GM23248 (cell line): ENCODE data around the gene CLDN18. TPM values are rescaled to one million over a fixed set of nuclear protein-coding genes. Genes with fewer than 3 reads are reported as not detected.

Experiments
- DNase-seq: peaks from one replicate; pipeline ENCODE4 v3.0.0-alpha.2; 2015
- H2AFZ ChIP-seq: fragments of 200-600 bp; sonication (generic); 2 replicates; pipeline ENCODE4 v1.6.1; 2016; ENCODE audit warnings: antibody characterized with exemption
- H3F3A ChIP-seq: fragments of 200-600 bp; sonication (generic); 2 replicates; pipeline ENCODE4 v1.6.1; 2016; ENCODE audit warnings: mild to moderate bottlenecking, antibody characterized with exemption, mixed run types; ENCODE audit not compliant: insufficient read depth
- H3K27ac ChIP-seq: fragments of 200-600 bp; sonication (generic); 2 replicates; pipeline ENCODE4 v1.5.1; 2016; ENCODE audit warnings: mild to moderate bottlenecking
- H3K27me3 ChIP-seq: fragments of 200-600 bp; sonication (generic); replicated peaks from 2 replicates; pipeline ENCODE4 v1.6.1; 2016; ENCODE audit warnings: mild to moderate bottlenecking; ENCODE audit not compliant: insufficient read depth
- H3K36me3 ChIP-seq: fragments of 200-600 bp; sonication (generic); 2 replicates; pipeline ENCODE4 v1.6.1; 2016; ENCODE audit warnings: low read depth, mild to moderate bottlenecking
- H3K4me1 ChIP-seq: fragments of 200-600 bp; sonication (generic); 2 replicates; pipeline ENCODE4 v1.6.1; 2016; ENCODE audit warnings: mild to moderate bottlenecking; ENCODE audit not compliant: insufficient read depth
- H3K4me2 ChIP-seq: fragments of 200-600 bp; sonication (generic); one replicate; pipeline ENCODE4 v1.6.1; 2016; ENCODE audit warnings: mild to moderate bottlenecking; ENCODE audit not compliant: unreplicated experiment
- H3K4me3 ChIP-seq: fragments of 200-600 bp; sonication (generic); 2 replicates; pipeline ENCODE4 v1.5.1; 2016; ENCODE audit warnings: mild to moderate bottlenecking
- H3K79me2 ChIP-seq: fragments of 200-600 bp; sonication (generic); 2 replicates; pipeline ENCODE4 v1.6.1; 2016; ENCODE audit warnings: mild to moderate bottlenecking; ENCODE audit not compliant: insufficient read depth
- H3K9ac ChIP-seq: fragments of 200-600 bp; sonication (generic); 2 replicates; pipeline ENCODE4 v1.6.1; 2016; ENCODE audit warnings: mild to moderate bottlenecking
- H3K9me2 ChIP-seq: fragments of 200-600 bp; sonication (generic); 2 replicates; pipeline ENCODE4 v1.6.1; 2016; ENCODE audit warnings: mixed run types, mild to moderate bottlenecking, moderate library complexity; ENCODE audit not compliant: insufficient read depth
- H3K9me3 ChIP-seq: fragments of 200-600 bp; sonication (generic); one replicate; pipeline ENCODE4 v1.6.1; 2017; ENCODE audit warnings: low read depth
- H4K20me1 ChIP-seq: fragments of 200-600 bp; sonication (generic); 2 replicates; pipeline ENCODE4 v1.6.0; 2016; ENCODE audit not compliant: insufficient read depth
- EZH2 ChIP-seq: fragments of 200-600 bp; sonication (generic); IDR thresholded peaks from 2 replicates; pipeline ENCODE4 v1.6.1; 2018; ENCODE audit warnings: antibody characterized with exemption, mild to moderate bottlenecking; ENCODE audit not compliant: insufficient read depth, poor library complexity, severe bottlenecking
- EZH2phosphoT487 ChIP-seq: fragments of 200-600 bp; sonication (generic); IDR thresholded peaks from 2 replicates; pipeline ENCODE4 v1.6.1; 2018; ENCODE audit warnings: antibody characterized with exemption, moderate library complexity, mild to moderate bottlenecking, low read depth; ENCODE audit not compliant: insufficient read depth
- WGBS, 2 experiments: methylation state at CpG; one replicate each; pipeline ENCODE4 v1.1.6; 2015 to 2017; ENCODE audit warnings: low lambda C conversion rate in 2 of 2, low coverage in 1 of 2; ENCODE audit errors: missing lambda C conversion rate in 2 of 2; 5-methylcytosine and 5-hydroxymethylcytosine counted together
- in situ Hi-C: fragments of 300-500 bp; cut with MboI; formaldehyde crosslinking; loops from 2 replicates; pipeline ENCODE4 v1.15.0; 2020
- polyA plus RNA-seq: library from polyadenylated mRNA; unstranded; fragments of >200 nt; fragmentation: Nextera tagmentation; extraction: Ambion mirVana; gene quantifications from 2 replicates; pipeline ENCODE4 v1.2.1, GENCODE V29; 2016
- total RNA-seq: library from RNA; depleted of rRNA; stranded (reverse); fragments of >200 nt; shearing (Covaris generic); gene quantifications from 2 replicates; pipeline ENCODE4 v1.2.3, GENCODE V29; 2014

CLDN18 gene
- total and polyA plus RNA-seq, 2 experiments from 2014 or later, result 0.18 TPM; not detected in 1

GRCh38 chr3:137972396-137972795 lies 37.6 kb upstream of the CLDN18 start:
- WGBS, 2 experiments, result 8 to 30% methylated on average over 1 of the region's 1 CpG
- Histone ChIP-seq H3K27ac (no peak overlapping the region), H3K79me2 (no peaks in the 10 kb centered on the region), H4K20me1 (no peaks in the 10 kb centered on the region), H3K4me3 (no peak overlapping the region), H3K27me3 (peaks cover 8% of the 10 kb centered on the region; the same call in 1 of the 2 replicates), H3K4me2 (no peak overlapping the region), H3K9me2 (no peaks in the 10 kb centered on the region), H3K9me3 (no peaks in the 10 kb centered on the region), H3K36me3 (no peaks in the 10 kb centered on the region), H2AFZ (no peak overlapping the region), H3F3A (no peaks in the 10 kb centered on the region), H3K4me1 (no peaks in the 10 kb centered on the region), H3K9ac (no peak overlapping the region)
- in situ Hi-C loops, result no loop called here
- TF ChIP-seq EZH2phosphoT487 (no peak), EZH2 (no peak)
- no peak for DNase-seq

DNA sequence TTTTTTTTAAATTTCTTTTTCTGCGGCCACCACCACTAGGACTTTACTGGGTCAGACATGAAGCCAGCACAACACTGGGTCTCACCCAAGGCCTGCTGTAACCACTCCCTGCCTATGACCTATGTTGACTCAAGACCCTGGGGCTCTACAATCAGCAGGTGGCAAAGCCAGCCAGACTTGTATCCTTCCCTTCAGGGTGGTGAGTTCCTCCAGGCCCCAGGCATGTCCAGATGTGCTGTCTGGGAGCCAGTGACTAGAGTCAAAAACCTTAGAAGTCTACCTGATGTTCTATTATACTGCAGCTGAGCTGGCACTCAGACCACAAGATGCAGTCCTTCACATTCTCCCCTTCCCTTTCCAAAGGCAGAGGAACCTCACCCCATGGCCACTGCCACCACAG lies 31.6 kb upstream of the CLDN18 start:
- H3K9me3 ChIP-seq, result no peaks in the 10 kb centered on the region
- TF ChIP-seq EZH2phosphoT487, result no peak
- TF ChIP-seq EZH2, result no peak
- H3K4me1 ChIP-seq, result no peaks in the 10 kb centered on the region
- in situ Hi-C loops, result no loop called here
- no peaks in the 10 kb centered on the region for H3K9me2 ChIP-seq
- no peak for DNase-seq
- no peak overlapping the region for H2AFZ ChIP-seq
- no peak overlapping the region for H3K27ac ChIP-seq
- H3K9ac ChIP-seq, result no peak overlapping the region
- H3K4me3 ChIP-seq, result no peak overlapping the region
- no peaks in the 10 kb centered on the region for H3F3A ChIP-seq
- H3K36me3 ChIP-seq, result no peaks in the 10 kb centered on the region
- WGBS, 2 experiments, result 88 to 97% methylated on average over 1 of the region's 1 CpG
- H3K4me2 ChIP-seq, result no peak overlapping the region
- H3K79me2 ChIP-seq, result no peaks in the 10 kb centered on the region
- no peaks in the 10 kb centered on the region for H3K27me3 ChIP-seq
- H4K20me1 ChIP-seq, result no peaks in the 10 kb centered on the region

DNA sequence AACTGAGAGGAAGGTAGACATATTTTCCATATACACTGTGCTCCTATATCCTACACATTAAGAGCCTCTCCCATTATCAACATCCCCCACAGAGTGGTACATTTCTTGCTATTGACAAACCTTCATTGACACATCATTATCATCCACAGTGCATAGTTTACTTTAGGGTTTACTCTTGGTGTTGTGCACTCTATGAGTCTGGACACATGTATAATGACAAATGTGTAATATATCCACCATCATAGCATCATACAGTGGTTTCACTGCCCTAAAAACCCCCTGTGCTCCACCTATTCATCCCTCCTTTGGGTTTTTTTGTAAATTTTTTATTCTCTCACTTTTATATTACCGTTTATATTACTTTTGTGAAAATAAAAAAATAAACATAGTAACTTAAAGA lies 22.2 kb upstream of the CLDN18 start:
- Histone ChIP-seq H3K4me3 (no peak overlapping the region), H3K27me3 (no peaks in the 10 kb centered on the region), H3K36me3 (no peaks in the 10 kb centered on the region), H3K9me3 (no peaks in the 10 kb centered on the region), H3K4me1 (no peaks in the 10 kb centered on the region), H3K9ac (no peak overlapping the region), H3F3A (no peaks in the 10 kb centered on the region), H3K9me2 (no peaks in the 10 kb centered on the region), H4K20me1 (no peaks in the 10 kb centered on the region), H3K27ac (no peak overlapping the region), H2AFZ (no peak overlapping the region), H3K4me2 (no peak overlapping the region), H3K79me2 (no peaks in the 10 kb centered on the region)
- TF ChIP-seq EZH2, result no peak
- TF ChIP-seq EZH2phosphoT487, result no peak
- no peak for DNase-seq
- 0% methylated on average over 1 of the region's 1 CpG for WGBS, 2 experiments
- in situ Hi-C loops, result no loop called here

- no peak for DNase-seq
- H3K4me3 ChIP-seq, result no peak overlapping the region
- H4K20me1 ChIP-seq, result no peaks in the 10 kb centered on the region
- 33 to 34% methylated on average over 4 of the region's 4 CpGs for WGBS, 2 experiments
- in situ Hi-C loops, result no loop called here
- no peaks in the 10 kb centered on the region for H3K79me2 ChIP-seq
- no peaks in the 10 kb centered on the region for H3K9me3 ChIP-seq
- no peaks in the 10 kb centered on the region for H3K36me3 ChIP-seq
- no peaks in the 10 kb centered on the region for H3F3A ChIP-seq
- H3K9me2 ChIP-seq, result no peaks in the 10 kb centered on the region
- H3K27ac ChIP-seq, result no peak overlapping the region
- TF ChIP-seq EZH2phosphoT487 (no peak), EZH2 (no peak)
- no peak overlapping the region for H3K9ac ChIP-seq
- no peak overlapping the region for H2AFZ ChIP-seq
- no peaks in the 10 kb centered on the region for H3K27me3 ChIP-seq
- no peak overlapping the region for H3K4me2 ChIP-seq
- no peaks in the 10 kb centered on the region for H3K4me1 ChIP-seq
Observed at GRCh38 chr3:137988152-137988551, 21.8 kb upstream of the CLDN18 start.

DNA sequence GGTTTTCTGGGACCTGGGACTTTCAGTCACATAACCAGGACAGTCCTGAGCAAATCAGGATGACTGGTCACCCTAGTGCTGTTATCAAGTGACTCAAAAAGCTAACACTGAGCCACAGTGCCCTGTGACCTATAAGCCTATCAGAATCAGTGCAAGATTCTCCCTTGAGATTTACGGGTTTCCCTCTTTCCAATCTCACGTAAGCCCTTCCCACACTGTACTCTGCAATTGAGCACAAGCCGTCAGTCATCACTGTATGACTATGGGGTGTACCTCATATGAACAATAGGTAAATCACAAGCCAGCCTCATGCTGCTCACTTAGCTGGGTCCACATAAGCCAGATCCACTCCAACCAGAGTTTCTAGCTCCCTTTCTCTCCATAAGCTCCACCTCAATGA lies 21.0 kb upstream of the CLDN18 start:
- H2AFZ ChIP-seq, result no peak overlapping the region
- no peaks in the 10 kb centered on the region for H3K9me3 ChIP-seq
- no peaks in the 10 kb centered on the region for H3K36me3 ChIP-seq
- no peak overlapping the region for H3K27ac ChIP-seq
- H3K9me2 ChIP-seq, result no peaks in the 10 kb centered on the region
- no peaks in the 10 kb centered on the region for H4K20me1 ChIP-seq
- H3K4me1 ChIP-seq, result no peaks in the 10 kb centered on the region
- no peaks in the 10 kb centered on the region for H3F3A ChIP-seq
- DNase-seq, result no peak
- H3K4me3 ChIP-seq, result no peak overlapping the region
- in situ Hi-C loops, result no loop called here
- H3K27me3 ChIP-seq, result no peaks in the 10 kb centered on the region
- 54 to 55% methylated on average over 3 of the region's 3 CpGs for WGBS, 2 experiments
- no peak overlapping the region for H3K9ac ChIP-seq
- no peaks in the 10 kb centered on the region for H3K79me2 ChIP-seq
- H3K4me2 ChIP-seq, result no peak overlapping the region
- TF ChIP-seq EZH2phosphoT487, result no peak
- no peak for TF ChIP-seq EZH2
